CD4-positive, alpha-beta T cell treated with Interleukin-21 for 1 hour (primary cell): ENCODE data around the gene KRTAP10-6.
"Not testable (repeated sequence)": the region's sequence is repeated elsewhere in the genome, so short reads cannot be mapped to it uniquely, and the experiment has no call there.

Experiments
- DNase-seq: peaks from one replicate; pipeline ENCODE4 v3.0.0-alpha.2; 2020

The KRTAP10-6 gene

GRCh38 chr21:44557491-44558328, 34.6 kb downstream of the KRTAP10-6 start:
- no peak for DNase-seq

GRCh38 chr21:44556879-44557278, 35.4 kb downstream of the KRTAP10-6 start:
- DNase-seq: no peak

GRCh38 chr21:44555200-44555875, 37.0 kb downstream of the KRTAP10-6 start:
- DNase-seq: no peak

GRCh38 chr21:44552681-44553080, 39.6 kb downstream of the KRTAP10-6 start:
- DNase-seq: no peak

- no peak for DNase-seq
These were observed 40.2 kb downstream of the KRTAP10-6 start for GRCh38 chr21:44552136-44552535.

- no peak for DNase-seq
These were observed 40.9 kb downstream of the KRTAP10-6 start, which contains the start of gene KRTAP10-2 for GRCh38 chr21:44551340-44551961. TSS of gene KRTAP10-2 (minus strand) at chr21:44551505. CDS start at chr21:44551458, 47 bp downstream.

GRCh38 chr21:44550807-44551206, 41.5 kb downstream of the KRTAP10-6 start:
- no peak for DNase-seq

- not testable (repeated sequence) for DNase-seq
These were observed 42.0 kb downstream of the KRTAP10-6 start for GRCh38 chr21:44550285-44550684.

- DNase-seq: no peak
These were observed 42.6 kb downstream of the KRTAP10-6 start for GRCh38 chr21:44549525-44550211.

GRCh38 chr21:44548922-44549321, 43.4 kb downstream of the KRTAP10-6 start:
- DNase-seq: no peak

- DNase-seq: no peak
These were observed 43.9 kb downstream of the KRTAP10-6 start for GRCh38 chr21:44548381-44548780.

- DNase-seq: peak; percentile 58
These were observed 44.5 kb downstream of the KRTAP10-6 start for GRCh38 chr21:44547656-44548331.

GRCh38 chr21:44544566-44544965, 47.7 kb downstream of the KRTAP10-6 start:
- DNase-seq: no peak

GRCh38 chr21:44542716-44543115, 49.6 kb downstream of the KRTAP10-6 start:
- DNase-seq: no peak
